A673 (cell line): ENCODE data around the gene DDX27.

Experiments
- EZH2 ChIP-seq: fragments of 200-600 bp; sonication (generic); IDR thresholded peaks from 2 replicates; pipeline ENCODE4 v1.6.1; 2017; ENCODE audit warnings: borderline replicate concordance, low read depth, mild to moderate bottlenecking, mixed read lengths, antibody characterized with exemption, low read length; ENCODE audit not compliant: poor library complexity, severe bottlenecking
- TF ChIP-seq, protein P1 (sequence below): fragments of 300-800, 200-600 bp; sonication (generic); conservative IDR thresholded peaks from 2 replicates; pipeline ENCODE4 v1.5.1; 2017; ENCODE audit warnings: low read depth, mild to moderate bottlenecking, antibody characterized with exemption, low read length, moderate library complexity, mixed read lengths

DNA sequence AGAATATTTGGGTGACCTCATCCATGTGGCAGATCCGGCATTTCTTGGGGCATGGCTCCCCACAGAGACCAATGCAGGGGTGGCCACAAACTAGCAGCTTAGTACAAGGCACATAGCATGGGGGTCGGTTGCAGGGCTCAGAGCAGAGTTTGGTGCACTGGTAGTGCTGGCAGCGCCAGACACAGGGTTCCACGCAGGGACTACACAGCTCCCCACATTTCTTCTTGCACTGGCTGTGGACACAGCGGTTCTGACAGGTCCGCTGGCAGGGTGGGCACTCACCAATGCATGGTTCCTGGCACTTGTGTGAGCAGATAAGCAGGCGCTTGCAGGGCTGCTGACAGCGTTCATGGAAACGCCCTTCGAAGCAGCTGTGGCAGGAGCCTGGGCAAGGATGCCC is 29.1 kb downstream of the DDX27 start:
- TF ChIP-seq, protein P1, sequence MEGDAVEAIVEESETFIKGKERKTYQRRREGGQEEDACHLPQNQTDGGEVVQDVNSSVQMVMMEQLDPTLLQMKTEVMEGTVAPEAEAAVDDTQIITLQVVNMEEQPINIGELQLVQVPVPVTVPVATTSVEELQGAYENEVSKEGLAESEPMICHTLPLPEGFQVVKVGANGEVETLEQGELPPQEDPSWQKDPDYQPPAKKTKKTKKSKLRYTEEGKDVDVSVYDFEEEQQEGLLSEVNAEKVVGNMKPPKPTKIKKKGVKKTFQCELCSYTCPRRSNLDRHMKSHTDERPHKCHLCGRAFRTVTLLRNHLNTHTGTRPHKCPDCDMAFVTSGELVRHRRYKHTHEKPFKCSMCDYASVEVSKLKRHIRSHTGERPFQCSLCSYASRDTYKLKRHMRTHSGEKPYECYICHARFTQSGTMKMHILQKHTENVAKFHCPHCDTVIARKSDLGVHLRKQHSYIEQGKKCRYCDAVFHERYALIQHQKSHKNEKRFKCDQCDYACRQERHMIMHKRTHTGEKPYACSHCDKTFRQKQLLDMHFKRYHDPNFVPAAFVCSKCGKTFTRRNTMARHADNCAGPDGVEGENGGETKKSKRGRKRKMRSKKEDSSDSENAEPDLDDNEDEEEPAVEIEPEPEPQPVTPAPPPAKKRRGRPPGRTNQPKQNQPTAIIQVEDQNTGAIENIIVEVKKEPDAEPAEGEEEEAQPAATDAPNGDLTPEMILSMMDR = no peak
- no peak for TF ChIP-seq EZH2
